CD4-positive, alpha-beta T cell treated with Interleukin-6 at 100 ng/mL for 8 hours (primary cell): ENCODE measurements around the gene COASY.
"Not testable (repeated sequence)": the region's sequence is repeated elsewhere in the genome, so short reads cannot be mapped to it uniquely, and the experiment has no call there.

Experiments
- DNase-seq: peaks from one replicate; pipeline ENCODE4 v3.0.0-alpha.2; 2020; ENCODE audit warnings: mixed read lengths, low spot score

The COASY gene

DNA sequence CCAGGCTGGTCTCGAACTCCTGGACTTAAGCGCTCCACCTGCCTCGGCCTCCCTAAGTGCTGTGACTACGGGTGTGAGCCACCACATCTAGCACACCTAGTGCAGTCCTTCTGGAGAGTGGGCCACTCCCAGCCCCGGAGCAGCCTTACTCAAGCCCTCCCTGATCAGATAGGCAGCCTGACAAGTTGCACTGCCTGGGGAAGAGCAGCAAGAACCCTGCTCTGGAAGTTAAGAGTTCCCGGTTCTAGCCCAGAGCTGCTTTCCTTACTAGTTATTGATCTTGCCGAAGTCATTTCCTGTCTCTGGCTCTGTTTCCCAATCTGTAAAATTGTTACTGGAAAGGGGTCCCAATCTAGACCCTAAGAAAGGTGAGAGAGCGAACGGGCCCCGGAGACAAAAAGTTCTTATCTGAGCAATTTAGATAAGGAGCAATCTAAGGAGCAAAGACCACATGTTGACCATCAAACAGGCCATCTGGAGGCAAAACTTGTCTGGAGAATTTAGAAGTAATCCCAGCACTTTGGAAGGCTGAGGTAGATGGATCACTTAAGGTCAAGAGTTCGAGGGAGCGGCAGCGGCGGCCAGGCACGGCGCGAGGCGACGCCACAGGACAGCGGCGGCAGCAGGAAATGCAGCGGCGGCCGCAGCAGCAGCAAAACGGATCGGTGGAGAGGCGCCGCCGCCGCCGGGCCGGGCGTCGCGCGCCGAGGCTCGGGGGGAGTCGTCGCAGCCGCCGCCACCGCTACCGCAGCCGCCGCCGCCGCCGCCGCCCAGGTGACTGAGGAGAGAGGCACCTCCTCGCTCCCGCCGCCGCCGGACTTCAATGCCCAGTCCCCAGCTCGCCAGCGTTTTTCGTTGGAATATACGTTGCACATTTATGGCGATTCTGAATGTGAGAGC, 30.2 kb upstream of the COASY start:
- peak; percentile 53 for DNase-seq

DNA sequence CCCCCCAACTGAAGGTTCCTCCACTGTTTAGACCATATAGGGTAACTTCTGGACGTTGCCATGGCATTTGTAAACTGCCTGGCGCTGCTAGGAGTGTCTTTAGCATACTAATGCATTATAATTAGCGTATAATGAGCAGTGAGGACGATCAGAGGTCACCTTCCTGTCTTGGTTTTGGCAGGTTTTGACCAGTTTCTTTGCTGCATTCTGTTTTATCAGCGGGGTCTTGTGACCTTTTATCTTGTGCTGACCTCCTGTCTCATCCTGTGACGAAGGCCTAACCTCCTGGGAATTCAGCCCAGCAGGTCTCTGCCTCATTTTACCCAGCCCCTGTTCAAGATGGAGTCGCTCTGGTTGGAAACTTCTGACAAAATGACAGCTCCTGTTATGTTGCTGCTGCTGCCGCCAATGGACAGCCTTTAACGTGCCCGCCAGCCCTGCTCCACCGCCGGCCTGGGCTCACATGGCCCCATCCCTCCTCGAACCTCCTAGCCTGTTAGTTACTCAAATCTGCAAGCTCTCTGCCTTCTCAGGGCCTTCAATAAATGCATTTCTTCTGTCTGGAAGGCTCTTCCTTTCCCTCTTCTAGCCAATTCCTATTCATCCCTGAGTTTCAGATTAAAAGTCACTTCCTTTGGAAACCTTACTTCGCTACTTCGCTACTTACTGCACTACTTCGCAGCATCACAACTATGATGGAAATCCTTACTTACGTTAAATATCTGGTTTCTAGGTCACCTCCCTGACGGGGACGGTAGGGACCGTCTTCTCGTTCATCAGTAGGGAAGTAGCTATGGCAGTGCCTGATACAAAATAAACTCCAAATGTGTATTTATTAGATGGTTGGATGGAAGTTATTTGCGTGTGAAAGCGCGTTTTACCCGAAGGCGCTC, 26.5 kb upstream of the COASY start:
- DNase-seq: no peak

DNA sequence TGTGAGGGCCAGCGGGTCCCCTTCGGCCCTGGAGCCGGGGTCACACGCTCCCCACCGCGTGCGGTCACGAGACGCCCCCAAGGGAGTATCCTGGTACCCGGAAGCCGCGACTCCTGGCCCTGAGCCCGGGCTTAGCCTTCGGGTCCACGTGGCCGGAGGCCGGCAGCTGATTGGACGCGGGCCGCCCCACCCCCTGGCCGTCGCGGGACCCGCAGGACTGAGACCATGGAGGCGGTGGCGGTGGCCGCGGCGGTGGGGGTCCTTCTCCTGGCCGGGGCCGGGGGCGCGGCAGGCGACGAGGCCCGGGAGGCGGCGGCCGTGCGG, 25.9 kb upstream of the COASY start, which contains the start of gene NAGLU:
NAGLU (plus strand) TSS at position 194 of the 324 bp plus-strand sequence; CDS start at position 226, 32 bp downstream.
- DNase-seq: peak; percentile 76

DNA sequence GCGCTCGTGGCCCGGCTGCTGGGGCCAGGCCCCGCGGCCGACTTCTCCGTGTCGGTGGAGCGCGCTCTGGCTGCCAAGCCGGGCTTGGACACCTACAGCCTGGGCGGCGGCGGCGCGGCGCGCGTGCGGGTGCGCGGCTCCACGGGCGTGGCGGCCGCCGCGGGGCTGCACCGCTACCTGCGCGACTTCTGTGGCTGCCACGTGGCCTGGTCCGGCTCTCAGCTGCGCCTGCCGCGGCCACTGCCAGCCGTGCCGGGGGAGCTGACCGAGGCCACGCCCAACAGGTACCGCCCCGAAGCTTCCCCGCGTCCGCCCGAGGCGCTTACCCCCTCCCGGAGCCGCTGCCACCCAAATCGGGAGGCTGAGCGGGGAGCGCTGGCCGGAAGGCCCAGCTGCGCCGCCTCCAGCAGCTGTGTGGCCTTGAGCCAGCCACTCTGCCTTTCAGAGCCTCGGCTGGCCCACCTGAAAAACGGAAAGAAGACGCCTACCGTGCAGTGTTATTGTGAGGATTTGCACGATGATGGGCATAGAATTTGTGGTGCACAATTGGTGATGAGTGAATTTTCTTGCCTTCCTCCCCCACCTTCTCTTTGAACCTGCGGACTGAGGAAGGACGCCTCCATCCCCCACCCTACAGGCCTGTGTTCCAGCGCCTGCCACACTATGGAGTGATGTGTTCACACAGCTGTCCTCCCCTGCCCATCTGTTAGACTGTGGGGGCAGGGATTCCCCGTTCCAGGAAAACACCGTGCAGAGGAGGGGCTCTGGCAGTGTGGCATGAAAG, 25.4 kb upstream of the COASY start:
- DNase-seq: peak; percentile 65

DNA sequence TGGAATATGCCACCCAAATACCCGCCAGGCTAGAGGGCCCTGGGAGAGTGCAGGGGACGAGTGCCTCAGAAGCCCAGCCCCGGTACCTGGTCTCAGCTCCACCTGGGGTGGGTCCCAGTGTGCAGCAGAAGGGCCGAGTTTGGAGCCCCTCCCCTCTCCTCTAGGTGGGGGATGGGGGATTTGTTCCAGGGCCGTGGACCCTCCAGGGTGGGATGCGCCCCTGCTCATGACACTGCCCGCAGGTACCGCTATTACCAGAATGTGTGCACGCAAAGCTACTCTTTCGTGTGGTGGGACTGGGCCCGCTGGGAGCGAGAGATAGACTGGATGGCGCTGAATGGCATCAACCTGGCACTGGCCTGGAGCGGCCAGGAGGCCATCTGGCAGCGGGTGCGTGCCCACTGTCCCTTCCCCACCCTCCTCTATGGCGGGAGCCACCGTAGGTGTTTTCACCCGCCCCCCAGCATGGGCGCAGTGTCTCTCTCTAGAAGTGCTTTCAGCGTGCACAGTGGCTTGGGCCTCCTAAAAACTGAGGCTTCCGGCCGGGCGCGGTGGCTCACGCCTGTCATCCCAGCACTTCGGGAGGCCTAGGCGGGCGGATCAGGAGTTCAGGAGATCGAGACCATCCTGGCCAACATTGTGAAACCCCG, 24.7 kb upstream of the COASY start:
- no peak for DNase-seq

DNA sequence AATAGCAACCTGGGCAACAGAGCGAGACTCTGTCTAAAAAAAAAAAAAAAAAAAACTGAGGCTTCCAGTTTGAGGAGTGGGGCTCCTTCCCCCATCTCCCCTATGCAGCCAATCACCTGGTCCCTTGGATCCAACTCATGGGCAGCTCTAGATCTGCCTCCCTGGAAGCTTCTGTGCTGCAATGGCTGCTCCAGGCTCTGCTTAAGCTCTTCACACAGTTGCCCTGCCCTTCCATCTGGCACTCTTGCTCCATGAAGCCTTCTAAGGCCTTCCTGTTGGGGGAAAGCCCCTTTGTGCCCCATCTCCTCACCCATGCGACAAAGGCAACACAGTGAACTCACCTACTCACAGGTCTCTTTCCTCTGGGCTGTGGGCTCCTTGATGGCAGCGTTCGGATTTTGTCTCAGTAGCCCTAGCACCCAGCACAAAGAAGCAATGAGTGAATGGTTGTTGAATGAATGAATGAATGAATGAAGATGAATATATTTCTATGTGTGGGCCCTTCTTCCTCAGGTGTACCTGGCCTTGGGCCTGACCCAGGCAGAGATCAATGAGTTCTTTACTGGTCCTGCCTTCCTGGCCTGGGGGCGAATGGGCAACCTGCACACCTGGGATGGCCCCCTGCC, 24.0 kb upstream of the COASY start:
- no peak for DNase-seq

DNA sequence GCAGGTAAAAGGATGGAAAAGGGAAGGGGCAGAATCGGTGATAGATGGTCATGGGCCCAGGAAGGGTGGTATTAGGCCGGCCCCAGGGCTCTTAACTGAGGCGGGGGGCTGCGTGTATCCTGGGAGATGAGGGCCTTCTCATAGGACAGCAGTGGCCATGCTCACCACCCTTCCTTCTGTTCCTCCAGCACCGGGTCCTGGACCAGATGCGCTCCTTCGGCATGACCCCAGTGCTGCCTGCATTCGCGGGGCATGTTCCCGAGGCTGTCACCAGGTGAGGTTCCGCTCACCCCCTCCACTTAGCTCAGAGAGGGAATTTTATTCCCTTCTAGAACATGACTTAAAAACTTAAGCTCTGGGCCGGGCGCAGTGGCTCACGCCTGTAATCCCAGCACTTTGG, 23.5 kb upstream of the COASY start:
- no peak for DNase-seq

DNA sequence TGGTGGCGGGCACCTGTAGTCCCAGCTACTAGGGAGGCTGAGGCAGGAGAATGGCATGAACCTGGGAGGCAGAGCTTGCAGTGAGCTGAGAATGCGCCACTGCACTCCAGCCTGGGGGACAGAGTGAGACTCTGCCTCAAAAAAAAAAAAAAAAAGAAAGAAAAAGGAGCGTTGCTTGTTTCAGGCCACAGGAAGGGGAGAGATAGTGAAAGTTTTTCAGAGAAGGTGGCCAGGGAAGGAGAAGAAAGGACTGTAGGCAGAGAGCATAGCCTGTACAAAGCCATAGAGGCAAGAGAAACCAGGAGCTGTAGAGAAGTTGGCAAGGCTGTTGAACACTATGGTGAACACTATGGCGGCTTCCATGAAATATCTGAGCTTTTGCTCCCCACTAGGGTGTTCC, 21.4 kb upstream of the COASY start:
- not testable (repeated sequence) for DNase-seq

DNA sequence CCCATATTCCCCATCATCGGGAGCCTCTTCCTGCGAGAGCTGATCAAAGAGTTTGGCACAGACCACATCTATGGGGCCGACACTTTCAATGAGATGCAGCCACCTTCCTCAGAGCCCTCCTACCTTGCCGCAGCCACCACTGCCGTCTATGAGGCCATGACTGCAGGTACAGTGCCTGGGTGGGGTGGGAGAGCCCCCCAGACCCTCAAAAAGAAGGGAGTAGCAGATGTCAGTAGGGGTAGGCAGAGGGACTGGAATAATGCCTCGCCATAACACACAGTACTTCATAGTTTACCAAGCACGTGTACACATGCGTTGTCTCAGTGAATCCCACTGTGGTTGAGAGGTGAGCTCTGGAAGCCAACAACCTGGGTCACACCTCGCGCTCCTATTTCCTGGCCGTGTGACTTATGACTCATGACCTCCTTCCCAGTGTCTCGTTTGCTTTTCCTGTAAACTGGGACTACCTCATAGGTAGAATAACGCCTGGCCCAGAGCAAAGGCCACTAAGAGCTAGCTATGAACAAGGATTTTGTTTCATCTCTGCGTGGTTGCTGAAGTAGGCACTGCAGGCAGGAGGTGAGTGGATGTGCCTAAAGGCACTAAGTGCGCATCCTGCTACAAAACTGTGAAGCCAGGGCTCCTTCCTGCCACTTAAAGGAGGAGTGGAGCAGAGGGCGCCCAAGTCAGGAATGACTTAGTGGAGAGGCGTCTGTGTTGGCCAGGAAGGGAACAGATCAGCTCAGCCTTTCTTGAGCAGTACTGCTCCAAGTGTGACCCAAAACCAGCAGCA, 20.7 kb upstream of the COASY start:
- peak; percentile 21 for DNase-seq

DNA sequence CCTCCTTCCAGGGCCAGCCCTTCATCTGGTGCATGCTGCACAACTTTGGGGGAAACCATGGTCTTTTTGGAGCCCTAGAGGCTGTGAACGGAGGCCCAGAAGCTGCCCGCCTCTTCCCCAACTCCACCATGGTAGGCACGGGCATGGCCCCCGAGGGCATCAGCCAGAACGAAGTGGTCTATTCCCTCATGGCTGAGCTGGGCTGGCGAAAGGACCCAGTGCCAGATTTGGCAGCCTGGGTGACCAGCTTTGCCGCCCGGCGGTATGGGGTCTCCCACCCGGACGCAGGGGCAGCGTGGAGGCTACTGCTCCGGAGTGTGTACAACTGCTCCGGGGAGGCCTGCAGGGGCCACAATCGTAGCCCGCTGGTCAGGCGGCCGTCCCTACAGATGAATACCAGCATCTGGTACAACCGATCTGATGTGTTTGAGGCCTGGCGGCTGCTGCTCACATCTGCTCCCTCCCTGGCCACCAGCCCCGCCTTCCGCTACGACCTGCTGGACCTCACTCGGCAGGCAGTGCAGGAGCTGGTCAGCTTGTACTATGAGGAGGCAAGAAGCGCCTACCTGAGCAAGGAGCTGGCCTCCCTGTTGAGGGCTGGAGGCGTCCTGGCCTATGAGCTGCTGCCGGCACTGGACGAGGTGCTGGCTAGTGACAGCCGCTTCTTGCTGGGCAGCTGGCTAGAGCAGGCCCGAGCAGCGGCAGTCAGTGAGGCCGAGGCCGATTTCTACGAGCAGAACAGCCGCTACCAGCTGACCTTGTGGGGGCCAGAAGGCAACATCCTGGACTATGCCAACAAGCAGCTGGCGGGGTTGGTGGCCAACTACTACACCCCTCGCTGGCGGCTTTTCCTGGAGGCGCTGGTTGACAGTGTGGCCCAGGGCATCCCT, 18.5 kb upstream of the COASY start:
- no peak for DNase-seq

DNA sequence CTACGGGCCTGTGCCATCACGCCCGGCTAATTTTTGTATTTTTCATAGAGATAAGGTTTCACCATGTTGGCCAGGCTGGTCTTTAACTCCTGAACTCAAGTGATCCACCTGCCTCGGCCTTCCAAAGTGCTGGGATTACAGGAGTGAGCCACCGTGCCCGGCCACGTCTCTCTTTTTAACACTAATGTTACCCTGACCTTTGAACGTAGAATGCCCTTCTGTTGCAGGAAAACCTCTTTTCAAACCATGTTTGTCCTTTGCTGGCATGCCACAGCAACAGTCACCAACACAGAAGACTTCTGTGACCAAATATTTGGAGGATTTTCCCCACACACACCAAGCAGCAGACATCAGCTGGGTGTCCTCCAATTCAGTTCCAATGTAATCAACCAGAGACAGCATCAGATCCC, 17.1 kb upstream of the COASY start:
- no peak for DNase-seq

DNA sequence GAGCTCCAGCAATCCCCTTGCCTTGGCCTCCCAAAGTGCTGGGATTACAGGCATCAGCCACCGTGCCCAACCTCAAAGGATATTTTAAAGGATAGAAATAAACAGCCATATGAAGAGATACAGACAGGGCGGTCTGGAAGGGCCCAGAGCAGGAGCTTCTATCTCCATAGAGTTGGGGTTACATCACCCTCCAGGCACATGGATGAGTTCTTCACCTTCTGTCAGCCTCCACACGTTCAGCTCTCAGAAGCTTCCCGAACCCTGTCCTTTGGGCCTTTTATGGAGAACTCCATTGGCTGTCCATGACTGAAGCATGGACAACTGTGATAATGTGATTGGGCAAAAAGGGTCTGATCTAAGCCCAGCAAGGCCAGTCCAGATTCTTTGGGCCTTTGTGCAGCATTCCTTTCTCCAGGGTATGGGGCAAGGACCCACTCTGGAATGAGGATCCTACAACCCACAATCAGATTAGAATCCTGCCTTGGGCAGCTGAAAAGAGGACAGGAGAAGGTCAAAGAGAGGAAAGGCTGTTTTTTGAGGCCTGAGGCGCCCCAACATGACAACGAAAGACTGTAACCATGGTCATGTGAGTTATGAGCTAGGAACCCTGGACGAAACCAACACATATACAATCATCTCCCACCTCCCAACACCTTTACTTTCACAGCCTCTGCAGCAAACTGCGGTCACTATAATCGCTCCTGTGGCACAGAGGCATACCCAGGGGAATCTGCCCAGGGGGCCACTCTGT, 16.0 kb upstream of the COASY start:
- DNase-seq: not testable (repeated sequence)

DNA sequence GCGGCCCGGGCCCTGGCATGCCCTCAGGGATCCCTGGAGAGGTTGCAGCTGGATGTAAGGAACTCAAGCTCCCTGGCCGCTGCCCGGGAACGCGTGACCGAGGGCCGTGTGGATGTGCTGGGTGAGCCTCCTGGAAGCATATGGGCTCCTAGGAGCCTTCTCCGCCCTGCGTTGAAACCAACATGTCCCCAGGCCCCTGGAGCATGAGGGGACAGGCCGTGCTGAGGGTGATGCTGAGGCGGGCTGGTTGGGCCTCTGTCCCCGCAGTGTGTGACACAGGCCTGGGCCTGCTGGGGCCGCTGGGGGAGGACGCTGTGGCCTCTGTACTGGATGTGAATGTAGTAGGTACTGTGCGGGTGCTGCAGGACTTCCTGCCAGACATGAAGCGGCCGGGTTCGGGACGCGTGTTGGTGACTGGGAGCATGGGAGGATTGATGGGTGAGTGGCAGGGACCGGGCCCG, 14.9 kb upstream of the COASY start:
- no peak for DNase-seq

DNA sequence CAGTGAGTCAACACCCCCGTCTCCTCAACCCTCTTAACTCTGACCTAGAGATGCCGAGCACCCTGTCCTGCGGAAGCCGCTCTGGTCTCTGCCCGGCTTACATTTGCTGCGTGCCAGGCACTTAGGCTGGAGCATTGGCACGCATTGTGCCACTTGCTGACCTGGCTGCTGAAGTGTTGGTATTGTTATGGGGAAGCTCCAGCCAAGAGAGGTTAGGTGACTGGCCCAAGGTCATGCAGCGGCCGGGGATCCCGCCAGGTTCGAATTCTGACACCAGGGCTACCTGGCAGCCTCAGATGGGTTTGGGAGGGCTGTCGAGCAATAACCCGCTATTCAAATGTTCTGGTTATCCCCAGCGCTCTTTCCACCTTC, 14.3 kb upstream of the COASY start:
- DNase-seq: no peak

DNA sequence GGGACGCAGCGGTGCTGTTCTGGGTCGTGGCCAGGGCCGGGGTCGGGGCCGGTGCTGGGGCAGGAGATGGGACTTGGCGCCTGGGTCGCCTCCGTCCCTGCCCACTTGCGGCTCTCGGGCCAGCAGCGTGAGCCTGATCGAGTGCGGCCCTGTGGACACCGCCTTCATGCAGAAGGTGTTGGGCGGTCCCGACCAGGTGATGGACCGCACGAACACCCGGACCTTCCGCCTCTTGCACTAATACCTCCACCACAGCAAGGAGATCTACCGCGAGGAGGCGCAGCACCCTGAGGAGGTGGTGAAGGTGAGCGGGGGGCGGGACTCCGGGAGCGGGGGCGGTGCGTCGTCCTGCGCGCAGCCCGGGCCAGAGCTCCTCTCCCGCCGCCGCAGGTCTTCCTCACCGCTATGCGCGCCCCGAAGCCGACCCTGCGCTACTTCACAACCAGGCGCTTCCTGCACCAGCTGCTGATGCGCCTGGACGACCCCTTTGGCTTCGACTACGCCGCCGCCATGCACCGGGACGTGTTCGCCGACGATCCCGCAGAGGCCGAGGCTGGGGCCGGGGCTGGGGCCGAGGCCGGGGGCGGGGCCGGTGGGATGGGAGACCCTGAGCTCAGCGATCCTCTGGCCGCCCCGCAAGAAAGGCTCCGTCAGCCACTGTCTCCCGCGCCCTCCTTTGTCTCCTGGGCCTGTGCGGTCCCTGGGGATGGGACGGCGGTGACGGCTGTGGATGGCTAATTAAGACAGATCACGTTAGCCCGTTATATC, 13.7 kb upstream of the COASY start:
- peak; percentile 79 for DNase-seq

DNA sequence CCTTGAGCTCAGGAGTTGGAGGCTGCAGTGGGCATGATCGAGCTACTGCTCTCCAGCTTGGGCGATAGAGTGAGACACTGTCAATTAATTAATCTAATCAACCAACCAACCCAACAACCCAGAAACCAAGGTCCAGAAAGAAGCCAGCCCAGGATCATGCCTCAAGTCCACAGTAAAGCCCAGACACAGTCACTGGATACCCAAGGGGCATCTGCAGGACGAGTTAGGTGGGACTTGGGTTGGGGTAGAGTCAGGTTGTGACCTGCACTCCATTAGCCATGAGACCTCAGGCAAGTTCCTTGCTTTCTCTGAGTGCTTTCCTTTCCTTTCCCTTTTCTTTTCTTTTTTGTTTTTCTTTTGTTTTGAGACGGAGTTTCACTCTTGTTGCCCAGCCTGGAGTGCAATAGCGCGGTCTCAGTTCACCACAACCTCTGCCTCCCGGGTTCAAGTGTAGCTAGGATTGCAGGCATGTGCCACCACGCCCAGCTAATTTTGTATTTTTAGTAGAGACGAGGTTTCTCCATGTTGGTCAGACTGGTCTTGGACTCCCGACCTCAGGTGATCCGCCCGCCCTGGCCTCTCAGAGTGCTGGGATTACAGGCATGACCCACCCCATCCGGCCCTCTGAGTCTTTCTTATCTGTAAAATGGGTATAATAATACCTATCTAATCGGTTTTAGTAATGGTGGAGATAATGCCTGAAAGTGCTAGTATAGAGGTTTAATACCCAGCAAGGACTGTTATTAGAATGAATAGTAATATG, 12.8 kb upstream of the COASY start:
- no peak for DNase-seq

DNA sequence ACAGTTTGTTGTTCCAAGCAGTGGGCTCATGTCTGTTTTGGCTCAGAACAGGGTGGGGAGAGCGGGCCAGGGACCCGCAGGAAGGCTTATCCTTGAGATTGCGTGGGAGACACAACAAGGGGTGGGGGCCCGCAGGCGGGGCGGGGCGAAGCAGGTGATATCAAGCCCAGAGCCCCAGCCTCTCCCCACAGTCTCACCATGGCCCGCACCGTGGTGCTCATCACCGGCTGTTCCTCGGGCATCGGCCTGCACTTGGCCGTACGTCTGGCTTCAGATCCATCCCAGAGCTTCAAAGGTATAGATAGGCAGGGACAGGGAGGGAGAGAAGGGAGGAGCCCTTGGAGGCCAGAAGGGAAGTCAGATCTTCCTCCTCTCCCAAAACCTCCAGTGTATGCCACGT, 9.2 kb upstream of the COASY start, which contains the start of gene HSD17B1:
HSD17B1 (plus strand) TSS at position 188 of the 400 bp plus-strand sequence; CDS start at position 199, 11 bp downstream.
- DNase-seq: not testable (repeated sequence)
